BE2C (cell line): ENCODE results near the gene CEMP1.
"Not testable (repeated sequence)": the region's sequence is repeated elsewhere in the genome, so short reads cannot be mapped to it uniquely, and the experiment has no call there.

Experiments used
- DNase-seq: peaks from one replicate; pipeline ENCODE4 v3.0.0-alpha.2; 2020
- H3K27me3 ChIP-seq: fragments of 250-450 bp; sonication (Bioruptor Pico); 2 replicates; pipeline ENCODE4 v1.5.1; 2020; ENCODE audit warnings: mild to moderate bottlenecking
- H3K36me3 ChIP-seq: fragments of 250-450 bp; sonication (Bioruptor Pico); 2 replicates; pipeline ENCODE4 v1.5.1; 2020; ENCODE audit warnings: mild to moderate bottlenecking
- H3K4me1 ChIP-seq: fragments of 250-450 bp; sonication (Bioruptor Pico); 2 replicates; pipeline ENCODE4 v1.5.1; 2020
- H3K4me3 ChIP-seq: 2 replicates; pipeline ENCODE4 v1.5.1; 2011; ENCODE audit warnings: low read depth, low read length
- H3K9me3 ChIP-seq: fragments of 250-450 bp; sonication (Bioruptor Pico); 2 replicates; pipeline ENCODE4 v1.5.1; 2020
- CTCF ChIP-seq: IDR thresholded peaks from 2 replicates; pipeline ENCODE4 v1.5.1; 2012; ENCODE audit warnings: mild to moderate bottlenecking, low read depth, low read length

The CEMP1 gene

GRCh38 chr16:2533912-2534311 is 2.7 kb upstream of the CEMP1 start:
- no peaks in the 10 kb centered on the region for H3K4me1 ChIP-seq
- no peaks in the 10 kb centered on the region for H3K27me3 ChIP-seq
- no peak overlapping the region for H3K4me3 ChIP-seq
- H3K36me3 ChIP-seq: peaks cover 5% of the 10 kb centered on the region
- no peaks in the 10 kb centered on the region for H3K9me3 ChIP-seq
- no peak for DNase-seq
- no peak for TF ChIP-seq CTCF

DNA sequence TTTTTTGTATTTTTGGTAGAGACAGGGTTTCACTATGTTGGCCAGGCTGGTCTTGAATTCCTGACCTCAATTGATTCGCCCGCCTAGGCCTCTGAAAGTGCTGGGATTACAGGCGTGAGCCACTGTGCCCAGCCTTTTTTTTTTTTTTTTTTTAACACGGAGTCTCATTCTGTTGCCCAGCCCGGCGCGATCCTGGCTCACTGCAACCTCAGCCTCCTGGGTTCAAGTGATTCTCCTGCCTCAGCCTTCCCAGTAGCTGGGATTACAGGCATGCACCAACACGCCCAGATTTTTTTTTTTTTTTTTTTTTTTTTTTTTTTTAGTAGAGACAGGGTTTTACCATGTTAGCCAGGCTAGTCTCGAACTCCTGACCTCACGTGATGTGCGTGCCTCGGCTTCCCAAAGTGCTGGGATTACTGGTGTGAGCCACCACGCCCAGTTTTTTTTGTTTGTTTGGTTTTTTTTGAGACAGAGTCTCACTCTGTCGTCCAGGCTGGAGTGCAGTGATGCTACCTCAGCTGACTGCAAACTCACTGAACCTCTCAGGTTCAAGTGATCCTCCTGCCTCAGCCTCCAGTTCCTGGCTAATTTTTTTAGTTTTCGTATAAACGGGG is 2.0 kb upstream of the CEMP1 start:
- H3K27me3 ChIP-seq, H3K9me3 ChIP-seq: not testable (repeated sequence)
- H3K4me3 ChIP-seq: peak overlapping the region; percentile 58

GRCh38 chr16:2532494-2533141 is 1.4 kb upstream of the CEMP1 start:
- no peaks in the 10 kb centered on the region for H3K27me3 ChIP-seq
- H3K4me3 ChIP-seq: peak overlapping the region; percentile 58
- TF ChIP-seq CTCF: no peak
- peak; percentile 50 for DNase-seq
- H3K9me3 ChIP-seq: no peaks in the 10 kb centered on the region
- peaks cover 16% of the 10 kb centered on the region for H3K36me3 ChIP-seq
- H3K4me1 ChIP-seq: no peaks in the 10 kb centered on the region

More for the DNA sequence above, 2.0 kb upstream of the CEMP1 start:
- not testable (repeated sequence) for DNase-seq, H3K4me1 ChIP-seq
- peaks cover 12% of the 10 kb centered on the region for H3K36me3 ChIP-seq

DNA sequence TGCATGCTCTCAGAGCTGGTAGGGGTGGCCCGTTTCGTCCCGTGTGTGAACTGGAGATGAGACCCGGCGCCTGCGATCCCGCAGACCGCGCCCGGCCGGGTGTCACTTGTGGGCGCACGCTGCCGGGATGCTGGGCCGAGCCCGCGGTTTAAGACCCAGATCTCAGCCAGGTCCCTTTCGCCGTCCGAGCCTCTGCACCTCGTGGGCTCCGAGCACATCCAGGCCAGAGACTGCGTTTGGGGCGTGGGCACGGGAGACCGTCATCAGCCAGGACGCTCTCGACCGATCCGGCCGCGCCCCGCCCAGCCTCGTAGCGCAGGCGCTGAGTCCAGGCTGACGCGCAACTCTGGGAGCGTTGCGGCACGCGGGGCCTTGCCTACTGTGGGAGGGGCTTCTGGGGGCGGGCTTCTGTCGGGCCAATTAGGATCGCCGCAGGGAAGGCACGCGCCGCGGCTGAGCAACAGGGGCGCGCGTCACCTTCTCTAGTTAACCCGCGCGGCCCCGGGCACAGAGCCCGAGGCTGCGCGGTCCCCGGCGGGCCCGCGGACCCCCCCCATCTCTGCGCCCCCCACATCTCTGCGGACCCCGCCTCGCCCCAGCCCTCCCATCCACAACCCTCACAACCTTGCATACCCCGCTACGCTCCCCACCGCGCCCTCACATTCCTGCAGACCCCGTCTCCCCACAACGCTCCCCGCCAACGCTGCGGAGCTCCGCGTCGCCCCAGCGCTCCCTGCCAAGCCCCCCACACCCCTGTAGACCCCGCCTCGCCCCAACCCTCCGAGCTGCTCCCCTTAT is 687 bp upstream of the CEMP1 start:
- peaks cover 18% of the 10 kb centered on the region for H3K36me3 ChIP-seq
- H3K4me3 ChIP-seq: peak overlapping the region; percentile 58
- H3K4me1 ChIP-seq: no peaks in the 10 kb centered on the region
- no peaks in the 10 kb centered on the region for H3K27me3 ChIP-seq
- no peaks in the 10 kb centered on the region for H3K9me3 ChIP-seq
- peak; percentile 99 for DNase-seq
- no peak for TF ChIP-seq CTCF

GRCh38 chr16:2530629-2531318 is 434 bp downstream of the CEMP1 start:
- H3K9me3 ChIP-seq: no peaks in the 10 kb centered on the region
- no peak overlapping the region for H3K4me3 ChIP-seq
- no peaks in the 10 kb centered on the region for H3K4me1 ChIP-seq
- no peaks in the 10 kb centered on the region for H3K27me3 ChIP-seq
- TF ChIP-seq CTCF: no peak
- no peak for DNase-seq
- peaks cover 18% of the 10 kb centered on the region for H3K36me3 ChIP-seq

DNA sequence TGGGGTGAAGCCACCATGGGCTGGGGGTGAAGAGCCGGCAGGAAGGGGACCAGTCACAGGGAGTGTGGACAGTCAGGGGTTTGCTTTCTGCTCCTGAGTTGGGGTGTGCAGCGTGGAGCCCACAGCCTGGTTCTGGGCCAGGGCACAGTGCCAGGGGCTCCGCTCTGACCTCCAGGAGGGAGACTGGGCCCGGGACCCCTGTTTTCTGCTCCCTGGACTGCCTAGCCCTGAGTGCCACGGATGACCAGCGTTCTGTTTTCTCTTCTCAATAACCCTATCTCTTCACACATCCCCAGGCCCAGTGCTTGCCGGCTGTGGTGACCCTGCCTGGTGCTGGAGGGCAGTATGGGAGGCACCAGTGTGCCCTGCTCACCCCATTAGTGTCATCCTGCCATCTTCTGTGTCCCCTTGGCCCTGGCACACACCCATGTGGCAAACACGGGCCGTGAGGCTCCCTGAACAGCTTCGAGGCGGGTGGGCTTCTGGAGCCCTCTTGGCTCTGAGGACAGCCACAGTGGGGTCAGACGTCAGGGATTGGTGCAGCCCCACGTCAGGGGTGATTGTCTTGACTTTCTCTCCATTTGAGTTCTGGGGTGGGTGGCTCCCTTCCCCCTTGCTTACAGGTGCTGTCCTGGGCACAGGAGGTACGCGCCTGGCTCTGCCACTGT is 1.1 kb downstream of the CEMP1 start:
- no peak for TF ChIP-seq CTCF
- H3K36me3 ChIP-seq: peaks cover 18% of the 10 kb centered on the region

More for the DNA sequence above, 1.1 kb downstream of the CEMP1 start:
- H3K4me1 ChIP-seq: no peaks in the 10 kb centered on the region
- no peak overlapping the region for H3K4me3 ChIP-seq
- H3K27me3 ChIP-seq: no peaks in the 10 kb centered on the region
- DNase-seq: no peak
- no peaks in the 10 kb centered on the region for H3K9me3 ChIP-seq
